IPS-NIHi11 (cell line): ENCODE results near the gene CEP295NL.

Experiments used
- DNase-seq: peaks from one replicate; pipeline ENCODE4 v3.0.0; 2012; ENCODE audit warnings: mixed read lengths, low spot score

CEP295NL gene

DNA sequence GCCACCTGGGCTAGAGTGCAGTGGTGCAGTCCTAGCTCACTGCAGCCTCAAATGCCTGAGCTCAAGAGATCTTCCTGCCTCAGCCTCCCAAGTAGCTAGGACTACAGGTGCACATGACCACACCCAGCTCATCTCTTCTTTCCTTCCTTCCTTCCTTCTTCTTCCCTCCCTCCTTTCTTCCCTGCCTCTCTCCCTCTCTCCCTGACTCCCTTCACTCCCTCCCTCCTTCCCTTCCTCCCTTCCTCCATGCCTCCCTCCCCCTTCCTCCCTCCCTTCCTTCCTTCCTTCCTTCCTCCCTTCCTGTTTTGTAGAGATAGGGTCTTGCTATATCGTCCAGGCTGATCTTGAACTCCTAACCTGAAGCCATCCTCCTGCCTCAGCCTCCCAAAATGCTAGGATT, 38.9 kb downstream of the CEP295NL start:
- DNase-seq, result no peak

GRCh38 chr17:78862073-78863023, 40.7 kb downstream of the CEP295NL start:
- peak; percentile 30 for DNase-seq

- peak; percentile 0 for DNase-seq
Observed at GRCh38 chr17:78861229-78861628, 41.8 kb downstream of the CEP295NL start.

DNA sequence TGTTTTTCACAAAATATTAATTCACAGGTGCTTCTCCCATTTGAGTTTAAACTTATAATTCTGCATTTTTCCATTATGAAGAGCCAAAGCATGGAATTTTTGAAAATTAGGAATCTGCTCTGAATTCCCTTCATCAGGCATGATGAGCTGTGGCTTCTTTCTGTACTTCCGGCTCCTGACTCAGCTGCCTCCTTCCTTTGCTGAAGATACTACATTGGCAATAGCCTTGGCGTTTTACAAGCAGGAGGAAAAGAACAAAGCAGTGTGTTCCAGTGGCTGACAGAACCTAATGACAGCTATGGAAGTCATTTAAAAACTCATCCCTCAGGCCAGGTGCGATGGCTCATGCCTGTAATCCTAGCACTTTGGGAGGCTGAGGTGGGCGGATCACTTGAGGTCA, 44.0 kb downstream of the CEP295NL start:
- no peak for DNase-seq

GRCh38 chr17:78857266-78857665, 45.7 kb downstream of the CEP295NL start:
- DNase-seq, result no peak

DNA sequence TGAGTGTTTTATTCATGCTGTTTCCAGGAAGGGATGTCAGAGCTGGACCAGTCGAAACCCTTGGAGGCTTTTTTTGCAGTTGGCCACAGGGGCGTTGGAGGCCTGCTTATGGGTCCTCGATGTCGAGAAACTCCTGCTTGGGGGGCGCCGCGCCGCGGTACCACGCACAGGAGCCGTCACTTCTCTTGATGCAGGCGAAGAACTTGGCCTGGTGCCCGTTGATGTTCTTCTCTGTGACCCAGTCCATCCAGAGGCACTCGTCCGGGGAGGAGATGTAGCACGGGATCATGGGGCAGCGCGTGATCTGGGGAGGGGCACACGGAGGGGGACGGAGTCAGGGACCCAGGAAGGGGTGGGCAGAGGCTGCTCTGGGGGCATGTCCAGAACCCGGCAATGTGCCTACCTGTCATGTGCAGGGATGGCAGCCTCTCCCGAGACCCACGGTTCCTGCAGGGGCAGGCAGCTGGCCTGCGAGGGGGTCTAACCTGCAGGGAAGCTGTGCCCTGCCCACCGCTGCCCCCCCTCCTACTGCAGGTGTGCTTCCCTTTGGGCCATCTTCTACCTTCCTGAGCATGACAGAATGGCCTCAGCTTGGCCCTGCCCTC, 47.3 kb downstream of the CEP295NL start:
- no peak for DNase-seq

DNA sequence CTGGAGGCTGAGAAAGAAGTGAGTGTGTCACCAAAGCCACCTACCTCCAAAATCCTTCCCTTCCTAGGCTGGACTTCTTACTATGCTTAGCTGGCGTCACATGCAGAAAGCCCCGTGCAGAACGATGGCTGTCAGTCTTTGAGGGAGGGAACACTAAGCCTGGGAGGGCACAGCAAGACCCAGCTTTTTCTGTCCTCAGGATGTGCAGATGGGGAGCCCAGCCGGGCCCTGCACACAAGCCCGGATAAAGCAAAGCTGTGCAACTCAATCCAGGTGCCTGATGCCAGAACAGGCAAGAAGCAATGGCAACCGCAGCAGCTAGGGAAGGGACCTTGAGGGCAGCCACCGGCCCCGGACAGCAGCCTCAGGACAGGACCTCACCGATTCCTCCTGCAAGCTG, 48.5 kb downstream of the CEP295NL start:
- DNase-seq, result no peak

DNA sequence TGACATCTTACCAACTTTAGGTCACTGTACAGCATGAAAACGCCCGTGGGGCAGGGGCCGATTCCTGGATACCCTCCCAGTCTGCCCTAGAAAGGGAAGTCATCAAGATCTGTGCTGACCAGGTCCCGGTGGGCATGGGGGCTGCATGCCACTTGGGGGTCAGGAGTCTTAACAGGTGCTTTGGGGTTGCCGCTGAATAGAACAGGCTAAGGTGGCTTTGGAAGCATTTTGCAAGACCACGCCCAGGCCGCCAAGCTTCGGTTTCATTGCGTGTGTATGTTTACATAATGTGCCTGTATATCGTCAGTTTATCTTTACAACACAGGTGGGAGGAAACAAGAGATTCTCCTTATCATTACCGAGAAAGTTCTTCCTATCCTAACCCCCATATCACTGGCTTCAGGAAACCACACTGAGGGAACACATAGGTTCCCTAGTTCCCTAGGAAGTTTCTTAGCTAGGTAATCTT, 49.0 kb downstream of the CEP295NL start:
- no peak for DNase-seq

- DNase-seq, result peak; percentile 37
Observed at GRCh38 chr17:78852709-78853121, 50.3 kb downstream of the CEP295NL start.

DNA sequence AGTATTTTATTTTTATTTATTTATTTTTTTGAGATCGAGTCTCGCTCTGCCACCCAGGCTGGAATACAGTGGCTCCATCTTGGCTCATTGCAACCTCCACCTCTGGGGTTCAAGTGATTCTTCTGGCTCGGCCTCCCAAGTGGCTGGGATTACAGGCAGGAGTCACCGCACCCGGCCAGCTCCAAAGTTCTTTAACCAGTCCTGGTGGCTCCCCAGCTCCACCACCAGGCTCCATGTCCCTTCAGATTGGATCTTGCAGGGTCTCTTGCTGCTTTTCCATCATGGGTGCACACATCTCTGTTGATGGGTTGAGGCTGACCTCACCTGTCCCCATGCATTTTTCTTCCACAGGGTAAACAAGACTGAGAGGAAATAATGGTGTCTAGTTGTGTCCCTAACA, 54.0 kb downstream of the CEP295NL start:
- DNase-seq, result no peak

DNA sequence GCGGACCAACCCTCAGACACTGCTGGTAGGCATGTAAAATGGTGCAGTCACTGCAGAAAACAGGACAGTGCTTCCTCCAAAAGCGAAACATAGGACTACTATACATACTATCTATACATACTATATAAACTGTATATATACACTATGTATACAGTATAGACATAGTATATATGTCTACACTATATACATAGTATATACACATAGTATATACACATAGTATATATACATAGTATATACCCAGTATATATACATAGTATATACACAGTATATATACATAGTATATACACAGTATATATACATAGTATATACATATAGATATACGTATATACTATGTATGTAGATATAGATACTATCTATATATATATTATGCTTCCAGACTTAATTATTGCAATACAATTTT, 55.9 kb downstream of the CEP295NL start:
- DNase-seq, result no peak

- no peak for DNase-seq
Observed at GRCh38 chr17:78844301-78845005, 58.5 kb downstream of the CEP295NL start.

DNA sequence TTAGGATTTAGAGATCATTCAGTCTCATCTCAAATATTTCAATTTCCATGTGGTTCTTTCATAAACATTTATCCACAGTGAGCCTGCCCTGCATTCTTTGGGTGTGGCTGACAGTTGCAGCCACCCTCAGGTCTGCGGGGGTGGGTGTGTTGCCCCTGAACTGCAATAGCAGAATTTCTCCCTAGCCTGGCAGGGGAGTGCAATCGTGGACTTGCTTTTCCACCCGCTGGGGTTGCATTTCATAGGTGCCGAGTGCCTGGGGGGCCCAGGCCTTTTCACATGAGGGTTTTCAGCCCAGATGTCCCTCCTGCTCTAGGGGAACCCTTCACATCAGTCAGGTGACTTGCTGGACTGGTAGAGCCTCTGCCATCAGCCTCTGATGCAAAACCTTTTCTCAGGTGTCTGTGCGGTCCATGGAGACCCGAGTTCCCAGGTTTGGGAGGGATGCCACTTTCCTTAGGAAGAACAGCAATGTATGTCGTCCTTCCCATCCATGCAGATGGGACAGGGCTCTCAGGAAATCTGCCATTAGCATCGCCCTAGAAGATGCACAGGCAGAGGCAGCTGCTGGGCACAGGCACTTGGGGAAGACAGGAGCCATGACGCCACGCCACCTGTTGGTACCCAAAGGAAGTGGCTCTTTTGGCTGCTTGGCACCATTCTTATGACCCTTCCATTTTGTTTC, 60.0 kb downstream of the CEP295NL start:
- peak; percentile 82 for DNase-seq

DNA sequence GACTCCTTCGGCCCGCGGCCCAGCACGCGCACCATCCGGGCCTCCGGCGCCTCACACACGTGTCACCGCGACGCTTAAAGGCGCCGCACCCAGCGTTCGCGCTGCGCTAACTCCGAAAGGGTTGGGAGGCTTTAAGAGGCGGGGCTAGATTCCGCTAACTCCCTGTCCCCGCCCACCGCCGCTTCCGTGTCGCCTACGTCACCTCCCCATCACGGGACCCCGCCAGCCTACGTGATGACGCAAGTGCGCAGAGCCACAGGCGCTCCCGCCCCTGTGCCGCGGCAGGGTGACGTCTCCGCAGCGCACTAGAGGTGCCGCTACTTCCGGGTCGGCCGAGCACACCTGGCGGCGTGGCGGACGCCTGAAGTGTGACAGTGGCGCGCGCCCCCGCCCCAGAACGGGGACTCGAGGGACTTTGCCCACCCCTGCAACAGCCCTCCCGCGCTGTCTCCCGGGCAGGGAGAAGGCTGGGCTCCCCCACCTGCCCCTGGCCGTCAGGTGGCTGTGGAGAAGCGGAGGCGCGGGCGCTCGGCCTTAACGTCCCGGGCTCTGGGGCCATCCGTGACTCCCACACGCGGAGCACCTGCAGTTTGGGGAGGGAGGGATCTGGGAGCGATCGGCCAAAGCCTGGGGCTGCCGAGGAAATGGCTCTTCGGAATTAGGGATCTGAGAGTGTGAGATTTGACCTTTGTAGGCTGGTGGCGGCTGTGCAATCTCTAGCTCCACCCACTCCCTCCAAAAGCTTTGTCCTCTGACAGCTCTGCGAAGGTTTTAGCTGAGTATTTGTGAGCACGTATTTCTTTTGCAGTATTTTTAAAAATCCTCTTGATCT, 62.0 kb downstream of the CEP295NL start, which contains the start of gene USP36:
Gene USP36 (minus strand): TSS at position 35 of the 832 bp plus-strand sequence. CDS start 4,451 bp downstream, outside the sequence.
- peak; percentile 98 for DNase-seq
